Right renal pelvis (tissue), 4 donors: Measurements from ENCODE around the gene TNFRSF25. TPM values are rescaled to one million over a fixed set of nuclear protein-coding genes. Genes with fewer than 3 reads are reported as not detected.

Experiments used
- DNase-seq, 4 donors: peaks; one replicate each; pipeline ENCODE4 v3.0.0-alpha.2; 2013; ENCODE audit warnings: low read depth in 4 of 4, low spot score in 3 of 4, missing footprints in 1 of 4
- polyA plus RNA-seq, 4 donors: library from polyadenylated mRNA; unstranded; fragments of 120-200 nt; gene quantifications; one replicate each; pipeline ENCODE4 v1.2.1, GENCODE V29; 2013; ENCODE audit not compliant: insufficient read length in 4 of 4

TNFRSF25 gene
- polyA plus RNA-seq, 4 donors: 11.1 to 13.8 (median 12.5) TPM

- DNase-seq: no peak
These were observed 42.5 kb downstream of the TNFRSF25 start for GRCh38 chr1:6423321-6423999.

- DNase-seq: no peak
These were observed 44.7 kb downstream of the TNFRSF25 start for GRCh38 chr1:6421266-6421665.

GRCh38 chr1:6420454-6421042 lies 45.4 kb downstream of the TNFRSF25 start:
- DNase-seq: no peak

- DNase-seq: no peak
These were observed 46.0 kb downstream of the TNFRSF25 start, which contains the start of gene HES2 for GRCh38 chr1:6419804-6420453. Gene HES2 (minus strand): TSS chr1:6419919. CDS start chr1:6419820, 99 bp downstream.

GRCh38 chr1:6419397-6419803 lies 46.6 kb downstream of the TNFRSF25 start:
- DNase-seq: no peak

- no peak for DNase-seq
These were observed 47.1 kb downstream of the TNFRSF25 start for GRCh38 chr1:6418668-6419396.

- DNase-seq: no peak
These were observed 47.9 kb downstream of the TNFRSF25 start for GRCh38 chr1:6417961-6418667.

- no peak for DNase-seq
These were observed 49.1 kb downstream of the TNFRSF25 start for GRCh38 chr1:6416906-6417305.

- DNase-seq: no peak
These were observed 49.7 kb downstream of the TNFRSF25 start for GRCh38 chr1:6416295-6416656.

- no peak for DNase-seq
These were observed 50.9 kb downstream of the TNFRSF25 start for GRCh38 chr1:6414881-6415626.

GRCh38 chr1:6414443-6414844 lies 51.5 kb downstream of the TNFRSF25 start:
- no peak for DNase-seq

GRCh38 chr1:6412896-6413295 lies 53.1 kb downstream of the TNFRSF25 start:
- DNase-seq: no peak

Other genes with a start within 250 kb of the TNFRSF25 start
- gene ICMT, start 230.2 kb downstream of the TNFRSF25 start, polyA plus RNA-seq: 10 to 100 TPM; 60.9 to 67.3 (median 66.1) TPM
- not detected for gene HES3, start 222.0 kb downstream of the TNFRSF25 start, polyA plus RNA-seq
- 1 to 10 TPM; 7.2 to 9.3 (median 7.7) TPM for gene GPR153, start 205.1 kb downstream of the TNFRSF25 start, polyA plus RNA-seq
- 10 to 100 TPM; 28.7 to 35.0 (median 31.5) TPM for gene ACOT7, start 72.4 kb downstream of the TNFRSF25 start, polyA plus RNA-seq
- gene HES2, start 46.3 kb downstream of the TNFRSF25 start, polyA plus RNA-seq: under 1 TPM; 0.27 to 0.73 (median 0.53) TPM
- gene ESPN, start 41.4 kb downstream of the TNFRSF25 start, polyA plus RNA-seq: 10 to 100 TPM; 10.1 to 21.6 (median 16.9) TPM
- gene PLEKHG5, start 25.5 kb upstream of the TNFRSF25 start, polyA plus RNA-seq: 10 to 100 TPM; 12.6 to 18.0 (median 13.3) TPM
- 10 to 100 TPM; 15.4 to 19.1 (median 16.3) TPM for gene NOL9, start 88.3 kb upstream of the TNFRSF25 start, polyA plus RNA-seq
- gene TAS1R1, start 89.1 kb upstream of the TNFRSF25 start, polyA plus RNA-seq: under 1 TPM in 3 of 4 donors, not detected in 1; 0.07 to 0.15 (median 0.13) TPM
- 10 to 100 TPM; 24.1 to 35.8 (median 28.1) TPM for gene ZBTB48, start 113.8 kb upstream of the TNFRSF25 start, polyA plus RNA-seq
- 10 to 100 TPM; 14.9 to 16.6 (median 15.2) TPM for gene KLHL21, start 136.7 kb upstream of the TNFRSF25 start, polyA plus RNA-seq
- gene PHF13, start 147.6 kb upstream of the TNFRSF25 start, polyA plus RNA-seq: 10 to 100 TPM; 24.8 to 26.8 (median 26.2) TPM
- gene THAP3, start 158.7 kb upstream of the TNFRSF25 start, polyA plus RNA-seq: 10 to 100 TPM; 17.5 to 22.8 (median 19.2) TPM
- 10 to 100 TPM; 58.6 to 67.8 (median 59.8) TPM for gene DNAJC11, start 235.6 kb upstream of the TNFRSF25 start, polyA plus RNA-seq